HG03060 (cell line): ENCODE results near the gene EFEMP2.
"Not testable (repeated sequence)": the region's sequence is repeated elsewhere in the genome, so short reads cannot be mapped to it uniquely, and the experiment has no call there.

Source experiments
- ATAC-seq: cut with Tn5 transposase; IDR thresholded peaks from one replicate; pipeline ENCODE4 v1.9.1; 2021; ENCODE audit warnings: low read depth, moderate number of reproducible peaks; ENCODE audit not compliant: unreplicated experiment

Gene EFEMP2

DNA sequence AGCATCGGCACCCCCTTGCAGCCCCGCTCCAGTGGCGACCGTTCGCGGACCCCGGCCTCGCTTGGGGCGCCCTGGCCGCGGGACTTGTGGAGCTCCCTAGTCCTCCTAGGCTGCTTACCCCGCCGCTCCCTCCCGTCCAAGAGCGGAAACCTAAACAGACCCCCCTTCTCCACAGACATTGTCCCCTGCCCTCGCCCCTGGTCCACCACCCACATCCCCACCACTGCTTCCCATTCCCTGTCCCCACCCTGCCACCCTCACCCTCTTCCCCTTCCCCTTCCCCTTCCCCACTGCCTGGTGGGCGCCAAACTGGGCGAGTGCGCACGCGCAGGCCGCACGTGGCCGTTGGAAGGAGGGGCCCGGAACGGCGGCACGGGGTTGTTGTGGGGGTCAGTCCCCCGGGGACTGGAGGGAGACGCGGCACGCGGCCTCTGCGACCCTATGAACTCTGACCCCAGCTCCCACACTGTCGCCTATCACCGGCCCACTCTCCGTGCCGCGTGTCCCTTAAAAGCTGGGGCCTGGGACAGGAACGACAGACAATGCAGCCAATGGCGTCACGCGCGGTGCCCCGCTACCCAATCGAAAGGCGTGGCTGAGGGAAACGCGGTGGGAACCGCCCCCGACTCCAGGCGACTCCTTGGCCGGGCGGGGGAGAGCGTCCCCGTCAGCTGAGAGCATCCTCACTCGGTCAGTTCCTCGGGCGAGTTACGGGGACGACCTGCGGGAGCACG lies 39.1 kb downstream of the EFEMP2 start, which contains the start of gene SNX32:
Gene SNX32 (plus strand): TSS at position 667 of the 734 bp plus-strand sequence. CDS start 103 bp downstream, outside the sequence.
- ATAC-seq, result no peak

DNA sequence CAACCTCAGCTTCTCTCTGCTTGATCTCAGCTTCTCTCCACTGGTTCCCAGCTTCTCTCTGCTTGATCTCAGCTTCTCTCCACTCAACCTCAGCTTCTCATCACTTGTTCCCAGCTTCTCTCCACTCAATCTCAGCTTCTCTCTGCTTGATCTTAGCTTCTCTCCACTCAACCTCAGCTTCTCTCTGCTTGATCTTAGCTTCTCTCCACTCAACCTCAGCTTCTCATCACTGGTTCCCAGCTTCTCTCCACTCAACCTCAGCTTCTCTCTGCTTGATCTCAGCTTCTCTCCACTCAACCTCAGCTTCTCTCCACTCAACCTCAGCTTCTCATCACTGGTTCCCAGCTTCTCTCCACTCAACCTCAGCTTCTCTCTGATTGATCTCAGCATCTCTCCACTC lies 40.4 kb downstream of the EFEMP2 start:
- not testable (repeated sequence) for ATAC-seq

- no peak for ATAC-seq
These were observed 43.1 kb downstream of the EFEMP2 start for GRCh38 chr11:65829459-65829858.

DNA sequence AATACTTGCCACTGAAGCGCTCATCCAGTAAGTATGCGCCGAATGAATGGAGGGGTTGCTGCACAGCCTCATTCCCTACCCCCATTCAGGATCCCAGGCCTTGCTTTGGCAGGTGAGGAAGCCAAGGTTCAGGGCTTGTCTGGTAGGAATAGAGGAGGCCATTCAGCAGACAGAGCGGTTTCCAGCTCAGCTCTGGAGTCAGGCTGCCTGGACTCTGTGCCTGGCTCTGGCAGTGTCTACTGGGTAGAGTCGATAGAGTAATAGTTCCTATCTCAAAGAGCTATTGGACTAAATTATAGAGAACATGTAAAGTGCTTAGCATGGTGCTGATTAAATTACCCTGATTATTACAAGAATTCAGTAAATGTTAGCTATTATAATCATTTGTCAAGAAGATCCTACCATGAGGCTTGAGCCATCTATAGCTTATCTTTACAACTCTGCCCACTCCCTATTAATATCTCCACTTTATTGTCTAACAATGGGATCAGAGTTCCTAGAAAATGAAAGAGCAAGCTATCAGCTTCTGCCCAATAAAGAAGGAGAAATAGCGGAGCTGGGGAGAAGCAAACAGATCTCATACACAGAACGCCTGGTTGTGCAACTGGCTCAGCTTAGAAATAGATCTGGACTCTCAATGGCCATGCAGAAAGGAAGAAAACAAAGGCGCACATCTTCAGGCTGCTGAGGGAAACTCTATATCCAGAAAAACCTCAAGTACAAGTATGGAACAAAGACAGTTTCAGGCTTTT lies 45.4 kb downstream of the EFEMP2 start:
- no peak for ATAC-seq

DNA sequence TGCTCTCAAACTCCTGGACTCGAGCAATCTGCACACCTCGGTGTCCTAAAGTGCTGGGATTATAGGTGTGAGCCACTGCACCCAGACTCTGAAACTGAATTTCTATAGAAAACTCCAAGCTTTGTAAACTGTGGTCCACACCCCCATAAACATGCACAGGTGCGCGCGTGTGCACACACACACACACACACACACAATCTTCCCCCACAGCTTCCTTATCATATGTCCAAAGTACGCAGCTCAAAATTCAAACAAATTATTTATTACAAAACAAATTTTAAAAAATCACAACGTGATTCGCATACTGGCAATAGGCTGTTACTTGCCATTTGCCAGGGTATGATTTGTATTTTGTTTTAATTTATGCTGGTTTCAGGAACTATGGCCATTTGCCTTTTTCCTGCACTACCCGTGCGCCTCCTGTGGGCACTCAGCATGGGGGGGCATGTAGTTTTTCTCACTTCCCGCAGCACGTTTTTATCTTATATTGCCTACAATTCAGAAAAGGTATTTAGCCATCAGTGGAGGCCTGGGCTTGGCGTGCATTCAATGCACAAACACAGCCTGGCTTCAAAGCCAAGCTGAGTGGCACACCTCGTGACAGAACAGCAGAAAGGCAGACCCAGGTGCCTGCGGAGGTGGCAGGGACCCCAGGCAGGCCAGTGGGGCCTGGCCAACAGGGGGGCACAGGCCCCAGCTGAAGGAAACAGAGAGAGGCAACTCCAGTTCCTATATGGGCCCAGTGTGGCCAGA lies 49.6 kb downstream of the EFEMP2 start:
- ATAC-seq, result no peak

DNA sequence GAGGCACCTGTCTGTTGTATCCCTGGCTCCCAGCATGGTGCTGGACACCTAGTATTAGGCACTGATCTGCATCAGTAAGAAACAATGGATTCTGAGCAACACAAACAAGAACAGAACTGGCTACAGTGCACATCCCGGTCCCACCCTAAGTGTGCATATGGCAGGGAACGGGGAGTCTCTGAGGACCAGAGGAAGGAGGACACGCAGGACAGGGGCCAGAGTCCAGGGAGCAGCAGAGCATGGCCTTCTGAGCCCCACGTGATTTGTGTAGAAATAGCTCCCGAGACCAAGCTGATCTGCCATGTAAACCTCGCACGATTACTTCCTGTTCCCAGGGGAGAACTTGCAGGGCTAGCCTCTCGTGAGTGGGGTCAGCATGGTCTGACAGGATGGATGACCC lies 51.5 kb downstream of the EFEMP2 start:
- ATAC-seq, result no peak

DNA sequence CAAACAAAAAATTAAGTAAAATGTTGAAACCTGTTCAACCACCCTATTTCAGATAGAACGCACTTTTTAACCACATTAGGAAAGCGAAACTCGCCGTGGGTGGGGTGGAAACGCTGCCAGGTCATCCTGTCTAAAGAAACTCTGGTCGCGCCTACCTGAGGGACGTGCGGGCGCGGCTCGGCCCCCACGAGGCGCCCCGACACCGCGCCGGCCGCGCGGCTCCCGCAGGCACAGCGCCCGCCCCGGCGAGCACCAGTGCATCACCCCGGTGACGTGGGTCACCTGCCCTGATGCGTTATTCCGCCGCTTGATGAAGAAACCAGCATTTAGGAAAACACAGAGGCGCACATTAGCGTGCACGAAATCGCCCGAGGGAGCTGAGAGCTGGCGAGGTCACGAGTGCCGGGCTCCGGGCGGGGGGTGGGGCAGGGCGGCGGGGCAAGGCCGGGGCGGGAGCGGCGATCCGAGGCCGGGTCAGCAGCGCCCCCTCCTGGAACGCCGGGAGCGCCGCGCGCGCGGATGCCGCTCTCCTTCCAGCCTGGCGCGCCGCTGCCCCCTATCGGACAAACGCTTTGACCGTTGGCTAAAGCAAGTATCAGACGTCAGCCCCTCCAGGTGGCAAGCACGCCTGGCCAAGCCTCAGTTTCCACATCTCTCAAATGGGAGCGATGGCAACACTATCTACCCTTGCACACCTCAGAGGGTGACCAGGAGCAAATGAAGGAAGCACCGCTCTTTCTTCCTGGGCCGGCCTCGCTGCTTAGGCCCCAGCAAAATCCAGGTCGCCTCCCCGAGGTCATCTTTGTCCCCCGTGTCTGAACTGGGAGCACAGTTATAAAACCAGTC lies 54.5 kb downstream of the EFEMP2 start:
- ATAC-seq, result peak; percentile 47

GRCh38 chr11:65817312-65817834 lies 55.2 kb downstream of the EFEMP2 start:
- ATAC-seq, result no peak

- ATAC-seq, result no peak
These were observed 55.9 kb downstream of the EFEMP2 start for GRCh38 chr11:65816696-65817095.
